ENCODE results near the gene KLHL29.

Gene KLHL29

DNA sequence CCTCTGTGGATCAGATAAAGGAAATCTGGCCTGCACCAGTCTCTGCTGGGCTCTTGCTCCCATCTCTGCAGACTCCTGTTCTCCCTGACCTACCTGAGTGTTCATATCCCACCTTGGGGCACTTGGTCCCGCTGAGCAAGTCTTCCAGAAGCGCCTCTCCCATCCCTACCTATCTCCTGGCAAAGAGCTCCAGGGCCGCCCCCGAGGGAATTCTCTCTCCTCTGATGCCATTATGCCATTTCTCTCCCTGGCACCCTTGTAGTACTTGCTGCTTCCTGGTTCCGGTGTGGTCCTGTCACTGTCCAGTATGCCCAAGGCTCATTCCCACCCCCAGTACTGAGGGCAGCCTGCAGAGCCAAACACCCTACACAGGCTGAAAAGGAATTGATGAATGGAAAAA, 99.8 kb downstream of the KLHL29 start:
- Histone ChIP-seq H3K4me1 (ENCODE audit: control insufficient read depth, low read length) (no peaks in the 10 kb centered on the region), H3K9me3 (ENCODE audit: control insufficient read depth, insufficient read depth, low read length) (no peaks in the 10 kb centered on the region), H3K27ac (ENCODE audit: low read depth, low read length) (no peak overlapping the region), H4K20me1 (ENCODE audit: control insufficient read depth, insufficient read depth, low read depth, low read length) (no peaks in the 10 kb centered on the region), H3F3A (ENCODE audit: control insufficient read depth, insufficient read depth) (no peaks in the 10 kb centered on the region), H3K36me3 (ENCODE audit: control insufficient read depth, low read length) (no peaks in the 10 kb centered on the region), H3K4me3 (ENCODE audit: low read length) (no peak overlapping the region), H3K4me2 (ENCODE audit: low read length) (no peak overlapping the region), H3K9me2 (replicated peaks; ENCODE audit: control insufficient read depth, low read length) (no peaks in the 10 kb centered on the region), H3K27me3 (ENCODE audit: control insufficient read depth, low read length) (no peaks in the 10 kb centered on the region), H3K79me2 (ENCODE audit: control insufficient read depth, low read length) (no peaks in the 10 kb centered on the region)
- no peak for TF ChIP-seq EZH2phosphoT487 (IDR thresholded peaks at IDR 0.05; ENCODE audit: borderline replicate concordance, low read length)
- TF ChIP-seq, protein P1, sequence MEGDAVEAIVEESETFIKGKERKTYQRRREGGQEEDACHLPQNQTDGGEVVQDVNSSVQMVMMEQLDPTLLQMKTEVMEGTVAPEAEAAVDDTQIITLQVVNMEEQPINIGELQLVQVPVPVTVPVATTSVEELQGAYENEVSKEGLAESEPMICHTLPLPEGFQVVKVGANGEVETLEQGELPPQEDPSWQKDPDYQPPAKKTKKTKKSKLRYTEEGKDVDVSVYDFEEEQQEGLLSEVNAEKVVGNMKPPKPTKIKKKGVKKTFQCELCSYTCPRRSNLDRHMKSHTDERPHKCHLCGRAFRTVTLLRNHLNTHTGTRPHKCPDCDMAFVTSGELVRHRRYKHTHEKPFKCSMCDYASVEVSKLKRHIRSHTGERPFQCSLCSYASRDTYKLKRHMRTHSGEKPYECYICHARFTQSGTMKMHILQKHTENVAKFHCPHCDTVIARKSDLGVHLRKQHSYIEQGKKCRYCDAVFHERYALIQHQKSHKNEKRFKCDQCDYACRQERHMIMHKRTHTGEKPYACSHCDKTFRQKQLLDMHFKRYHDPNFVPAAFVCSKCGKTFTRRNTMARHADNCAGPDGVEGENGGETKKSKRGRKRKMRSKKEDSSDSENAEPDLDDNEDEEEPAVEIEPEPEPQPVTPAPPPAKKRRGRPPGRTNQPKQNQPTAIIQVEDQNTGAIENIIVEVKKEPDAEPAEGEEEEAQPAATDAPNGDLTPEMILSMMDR (IDR thresholded peaks at IDR 0.05; ENCODE audit: low read depth, low read length, poor library complexity, severe bottlenecking) = no peak

DNA sequence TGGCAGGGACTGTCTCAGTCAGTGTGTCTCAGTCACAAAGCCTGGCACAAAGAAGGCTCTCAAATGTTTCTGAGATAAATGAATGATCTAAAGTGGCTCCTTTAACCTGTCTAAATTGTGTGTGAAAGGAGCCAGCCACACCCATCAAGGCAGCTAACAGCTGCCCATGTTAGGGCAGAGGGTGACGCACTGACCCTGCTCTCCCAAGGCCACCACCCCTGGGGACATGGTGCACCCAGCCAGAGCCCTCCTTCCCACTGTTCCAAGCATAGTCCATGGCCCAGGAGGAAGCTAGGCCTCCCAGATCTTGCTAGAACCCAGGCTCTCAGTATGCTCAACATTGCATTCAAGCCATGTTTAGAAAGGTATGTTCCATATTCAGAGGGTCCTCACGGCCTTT, 100.3 kb downstream of the KLHL29 start:
- H4K20me1 ChIP-seq (ENCODE audit: control insufficient read depth, insufficient read depth, low read depth, low read length) = no peaks in the 10 kb centered on the region
- no peaks in the 10 kb centered on the region for H3K79me2 ChIP-seq (ENCODE audit: control insufficient read depth, low read length)

DNA sequence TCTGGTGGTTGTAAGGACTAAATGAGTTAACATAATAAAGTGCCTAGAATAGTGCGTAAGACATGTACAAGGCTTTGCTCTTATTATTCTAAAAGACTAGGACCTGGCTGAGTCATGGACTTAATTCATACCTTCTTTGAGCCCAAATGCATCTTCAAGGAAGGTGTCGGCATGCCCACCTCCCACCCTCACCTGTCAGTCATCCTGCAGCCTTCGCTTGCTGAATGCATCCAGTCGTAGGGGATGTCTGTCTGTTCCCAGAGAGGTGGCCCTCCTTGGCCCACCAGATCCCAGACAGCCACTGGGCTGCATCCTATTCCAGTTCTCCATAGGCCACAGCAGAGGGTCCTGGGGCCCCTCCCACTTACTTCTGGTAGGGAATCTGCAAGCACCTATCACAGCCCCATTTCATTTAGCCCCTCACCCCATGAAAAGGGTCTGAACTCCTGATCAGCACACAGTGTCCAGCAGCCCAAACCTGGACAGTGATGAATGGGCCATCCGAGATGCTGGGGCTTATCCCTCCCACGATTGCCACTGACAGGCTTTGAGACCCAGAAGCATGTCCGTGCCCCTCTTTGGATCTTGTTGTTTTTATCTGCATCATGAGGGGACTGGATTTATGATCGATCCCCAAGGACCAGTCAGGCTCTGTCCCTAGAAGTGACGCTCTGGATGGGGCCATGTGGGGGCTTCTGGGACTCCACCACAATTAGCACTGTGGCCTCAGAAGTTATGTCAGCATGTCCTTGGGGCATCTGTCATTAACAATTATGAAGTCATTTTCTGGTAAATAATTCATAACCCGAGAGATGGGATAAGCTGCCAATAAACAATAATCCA, 101.1 kb downstream of the KLHL29 start:
- Histone ChIP-seq H3K9me2 (replicated peaks; ENCODE audit: control insufficient read depth, low read length) (no peaks in the 10 kb centered on the region), H3K9me3 (ENCODE audit: control insufficient read depth, insufficient read depth, low read length) (no peaks in the 10 kb centered on the region), H3K27me3 (ENCODE audit: control insufficient read depth, low read length) (no peaks in the 10 kb centered on the region), H3K4me2 (ENCODE audit: low read length) (no peak overlapping the region), H3K4me1 (ENCODE audit: control insufficient read depth, low read length) (no peaks in the 10 kb centered on the region), H3F3A (ENCODE audit: control insufficient read depth, insufficient read depth) (no peaks in the 10 kb centered on the region), H3K36me3 (ENCODE audit: control insufficient read depth, low read length) (no peaks in the 10 kb centered on the region), H3K4me3 (ENCODE audit: low read length) (no peak overlapping the region), H4K20me1 (ENCODE audit: control insufficient read depth, insufficient read depth, low read depth, low read length) (no peaks in the 10 kb centered on the region), H3K79me2 (ENCODE audit: control insufficient read depth, low read length) (no peaks in the 10 kb centered on the region), H3K27ac (ENCODE audit: low read depth, low read length) (no peak overlapping the region)
- TF ChIP-seq EZH2phosphoT487 (IDR thresholded peaks at IDR 0.05; ENCODE audit: borderline replicate concordance, low read length) = no peak
- TF ChIP-seq, protein P1 (IDR thresholded peaks at IDR 0.05; ENCODE audit: low read depth, low read length, poor library complexity, severe bottlenecking) = no peak

More for the DNA sequence above, 100.3 kb downstream of the KLHL29 start:
- H3K36me3 ChIP-seq (ENCODE audit: control insufficient read depth, low read length) = no peaks in the 10 kb centered on the region
- H3K9me3 ChIP-seq (ENCODE audit: control insufficient read depth, insufficient read depth, low read length) = no peaks in the 10 kb centered on the region
- no peaks in the 10 kb centered on the region for H3K27me3 ChIP-seq (ENCODE audit: control insufficient read depth, low read length)
- H3K4me2 ChIP-seq (ENCODE audit: low read length) = no peak overlapping the region
- H3K9me2 ChIP-seq (replicated peaks; ENCODE audit: control insufficient read depth, low read length) = no peaks in the 10 kb centered on the region
- no peaks in the 10 kb centered on the region for H3F3A ChIP-seq (ENCODE audit: control insufficient read depth, insufficient read depth)
- TF ChIP-seq, protein P1 (IDR thresholded peaks at IDR 0.05; ENCODE audit: low read depth, low read length, poor library complexity, severe bottlenecking) = no peak
- no peak for TF ChIP-seq EZH2phosphoT487 (IDR thresholded peaks at IDR 0.05; ENCODE audit: borderline replicate concordance, low read length)
- H3K4me3 ChIP-seq (ENCODE audit: low read length) = no peak overlapping the region
- H3K27ac ChIP-seq (ENCODE audit: low read depth, low read length) = no peak overlapping the region
- H3K4me1 ChIP-seq (ENCODE audit: control insufficient read depth, low read length) = no peaks in the 10 kb centered on the region
